ENCODE data around the gene VPS50.
"Not testable (repeated sequence)": the region's sequence is repeated elsewhere in the genome, so short reads cannot be mapped to it uniquely, and the experiment has no call there.

VPS50 gene

DNA sequence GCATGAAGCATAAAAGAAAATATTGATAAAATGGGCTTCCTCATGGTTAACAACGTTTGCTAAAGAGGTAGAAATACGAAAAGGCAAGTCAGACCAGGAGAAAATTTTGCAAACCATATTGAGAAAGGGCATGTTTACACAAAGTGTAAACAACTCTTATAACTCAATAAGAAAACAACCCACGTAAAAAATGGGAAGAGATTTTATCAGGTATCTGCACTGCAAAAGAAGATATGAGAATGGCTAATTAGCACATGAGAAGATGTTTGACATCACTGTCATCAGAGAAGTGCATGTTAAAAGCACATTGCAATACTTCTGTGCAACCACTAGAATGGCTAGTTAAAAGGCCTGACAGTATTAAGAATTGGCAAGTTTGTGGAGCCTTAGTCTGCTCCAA is 99.5 kb downstream of the VPS50 start:
- DNase-seq (ENCODE audit: low spot score), result no peak

DNA sequence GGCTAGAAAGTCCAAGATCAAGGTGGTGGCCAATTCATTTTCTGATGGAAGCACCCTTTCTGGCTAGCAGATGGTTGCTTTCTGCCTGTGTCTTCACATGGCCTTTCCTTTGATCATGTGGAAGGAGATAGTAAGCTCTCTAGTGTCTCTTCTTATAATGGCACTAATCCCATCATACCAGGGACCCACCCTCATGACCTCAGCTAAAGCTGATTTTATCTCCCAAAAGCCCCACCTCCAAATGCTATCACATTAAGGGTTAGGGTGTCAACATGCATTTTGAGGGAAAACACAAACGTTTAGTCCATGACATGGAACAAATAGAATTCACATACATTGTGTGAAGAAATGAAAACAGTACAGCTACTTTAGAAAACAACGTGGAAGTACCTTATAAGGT is 100.0 kb downstream of the VPS50 start:
- DNase-seq (ENCODE audit: low spot score), result no peak

DNA sequence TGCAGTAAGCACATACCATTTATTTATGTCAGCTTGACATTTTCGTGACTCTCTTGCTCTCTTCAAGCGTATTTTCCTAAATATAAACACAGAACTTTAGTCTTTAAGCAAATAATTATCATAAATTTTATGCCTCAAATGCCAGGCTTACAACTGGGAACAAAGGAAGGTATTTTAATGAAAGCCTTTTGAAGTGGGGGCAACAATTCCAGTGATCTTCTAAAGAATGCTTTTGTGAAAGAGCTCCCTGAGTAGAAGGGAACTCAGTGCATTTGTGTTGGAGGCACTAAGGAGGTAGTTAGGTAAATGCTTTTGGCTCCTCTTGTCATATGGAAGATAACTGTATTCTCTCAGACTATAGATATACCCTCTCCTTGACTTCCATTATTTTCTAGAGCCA is 104.9 kb downstream of the VPS50 start:
- no peak for DNase-seq (ENCODE audit: low spot score)

DNA sequence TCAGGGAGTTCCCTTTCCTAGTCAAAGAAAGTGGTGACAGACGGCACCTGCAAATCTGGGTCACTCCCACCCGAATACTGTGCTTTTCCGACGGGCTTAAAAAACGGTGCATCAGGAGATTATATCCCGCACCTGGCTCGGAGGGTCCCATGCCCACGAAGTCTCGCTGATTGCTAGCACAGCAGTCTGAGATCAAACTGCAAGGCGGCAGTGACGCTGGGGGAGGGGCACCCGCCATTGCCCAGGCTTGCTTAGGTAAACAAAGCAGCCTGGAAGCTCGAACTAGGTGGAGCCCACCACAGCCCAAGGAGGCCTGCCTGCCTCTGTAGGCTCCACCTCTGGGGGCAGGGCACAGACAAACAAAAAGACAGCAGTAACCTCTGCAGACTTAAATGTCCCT is 110.0 kb downstream of the VPS50 start:
- not testable (repeated sequence) for DNase-seq (ENCODE audit: low spot score)

DNA sequence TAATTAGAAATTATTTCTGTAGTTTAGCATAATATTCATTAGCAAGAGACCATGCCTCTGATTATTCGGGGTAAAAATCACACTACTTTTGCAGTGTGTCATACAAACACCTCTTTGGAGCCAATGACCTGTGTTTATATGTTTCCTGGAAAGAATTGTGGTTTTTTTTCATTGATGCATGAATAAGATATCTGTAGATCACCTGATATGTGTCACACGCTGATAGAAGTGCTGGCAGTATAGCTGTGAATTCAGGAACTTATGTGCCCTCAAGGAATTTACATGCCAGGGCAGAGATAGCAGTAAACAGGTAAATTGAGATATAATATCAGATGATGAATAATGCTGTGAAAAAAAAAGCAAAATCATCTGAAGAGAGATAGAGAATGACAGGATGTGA is 118.2 kb downstream of the VPS50 start:
- DNase-seq (ENCODE audit: low spot score), result no peak

DNA sequence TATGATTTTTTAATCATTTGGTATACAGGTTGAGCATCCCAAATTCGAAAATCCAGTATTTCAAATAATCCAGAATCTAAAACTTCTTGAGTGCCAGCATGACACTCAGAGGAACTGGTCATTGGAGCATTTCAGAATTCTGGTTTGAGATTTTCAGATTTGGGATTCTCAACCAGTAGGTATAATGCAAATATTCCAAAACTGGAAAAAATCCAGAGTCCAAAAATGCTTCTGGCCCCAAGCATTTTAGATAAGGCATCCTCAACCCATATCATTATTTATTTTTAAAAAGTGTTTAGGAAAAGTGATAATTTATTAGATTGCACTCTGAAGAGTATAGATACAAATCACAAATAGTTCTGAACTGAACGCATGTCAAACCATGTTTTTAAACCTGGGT is 120.7 kb downstream of the VPS50 start:
- no peak for DNase-seq (ENCODE audit: low spot score)

DNA sequence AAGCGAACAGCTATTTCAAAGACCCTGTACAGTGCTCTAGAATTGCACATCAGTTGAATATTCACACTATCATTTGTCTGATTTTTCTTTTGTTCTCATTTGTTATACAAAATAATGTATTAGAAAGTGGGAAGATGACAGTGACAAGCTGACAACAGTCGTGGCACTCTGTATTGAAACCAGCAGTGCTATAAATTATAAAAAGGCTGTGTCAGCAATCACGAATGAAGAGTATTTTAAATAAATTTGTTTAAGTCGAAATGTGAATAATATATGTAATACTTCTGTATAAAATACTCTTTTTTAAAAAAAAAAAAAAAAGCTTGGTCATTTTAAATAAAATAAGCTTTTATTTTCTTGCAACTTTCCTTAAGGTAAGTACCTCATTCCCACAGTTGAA is 122.6 kb downstream of the VPS50 start:
- DNase-seq (ENCODE audit: low spot score), result no peak

DNA sequence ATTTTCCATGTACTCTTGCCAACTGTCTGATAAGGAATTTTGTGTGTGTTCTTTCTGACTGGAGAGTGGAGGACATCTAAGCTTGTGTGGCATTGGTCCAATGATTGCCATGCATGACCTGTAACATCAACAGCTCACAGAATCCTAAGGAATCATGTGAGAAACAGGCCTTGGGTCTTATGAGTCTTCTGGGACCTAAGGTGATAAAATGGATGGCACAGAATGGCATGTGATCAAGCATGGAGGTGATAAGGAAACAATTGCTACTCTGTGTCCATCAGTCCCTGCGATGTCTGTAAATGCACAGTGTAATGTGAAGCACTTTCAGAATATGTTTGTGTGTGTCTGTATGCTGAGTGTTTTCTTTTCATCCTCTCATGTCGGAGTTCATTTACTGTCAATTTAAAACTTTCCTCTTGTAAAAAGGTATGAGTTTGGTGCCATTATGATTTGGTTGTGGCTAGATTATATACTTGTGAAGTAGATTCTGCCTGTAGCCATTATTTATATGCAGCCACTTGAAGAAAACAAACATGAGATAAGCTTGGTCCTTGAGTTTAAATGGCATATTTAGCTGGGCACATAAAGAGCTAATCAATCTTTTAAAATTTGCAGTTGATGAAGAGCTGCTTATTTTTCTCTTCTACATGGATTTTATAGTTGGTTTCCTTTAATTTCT is 127.5 kb downstream of the VPS50 start:
- no peak for DNase-seq (ENCODE audit: low spot score)

DNA sequence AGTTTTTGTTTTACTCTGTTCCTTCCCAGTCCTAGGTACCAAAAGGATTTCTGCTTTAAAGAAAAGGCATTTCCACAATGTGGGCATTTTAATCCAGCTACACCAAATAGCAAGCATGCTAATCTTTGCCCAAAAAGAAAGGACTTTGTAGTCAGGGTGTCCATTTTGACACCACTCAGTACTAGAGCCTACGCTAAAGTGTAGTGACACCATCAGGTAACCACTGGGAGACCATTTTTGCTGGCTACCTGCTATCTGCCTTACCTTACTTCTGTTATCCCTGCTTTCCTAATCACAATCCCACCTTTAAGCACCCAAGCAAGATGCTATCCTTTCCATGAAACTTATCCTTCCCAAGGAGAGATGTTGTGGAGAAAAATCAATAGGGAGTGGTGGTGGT is 129.7 kb downstream of the VPS50 start:
- no peak for DNase-seq (ENCODE audit: low spot score)

DNA sequence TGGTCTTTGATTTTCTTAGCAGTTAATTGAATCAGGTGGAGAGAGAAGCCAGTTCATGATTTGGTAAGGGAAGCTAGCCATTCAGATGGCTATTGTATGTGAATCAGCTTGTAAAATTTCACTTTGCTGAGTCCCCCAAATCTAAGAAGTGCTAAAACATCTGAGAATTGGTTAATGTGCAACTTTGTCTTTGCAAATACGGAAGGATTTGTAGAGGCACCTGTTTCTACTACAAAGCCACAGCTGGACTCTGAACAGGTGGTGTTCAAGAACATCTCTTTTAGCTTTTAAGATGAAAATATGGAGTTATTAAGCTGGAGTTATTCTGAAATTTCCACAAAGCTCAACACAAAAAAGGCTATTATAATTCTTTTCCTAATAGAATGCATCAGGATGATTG is 132.6 kb downstream of the VPS50 start:
- DNase-seq (ENCODE audit: low spot score), result no peak

DNA sequence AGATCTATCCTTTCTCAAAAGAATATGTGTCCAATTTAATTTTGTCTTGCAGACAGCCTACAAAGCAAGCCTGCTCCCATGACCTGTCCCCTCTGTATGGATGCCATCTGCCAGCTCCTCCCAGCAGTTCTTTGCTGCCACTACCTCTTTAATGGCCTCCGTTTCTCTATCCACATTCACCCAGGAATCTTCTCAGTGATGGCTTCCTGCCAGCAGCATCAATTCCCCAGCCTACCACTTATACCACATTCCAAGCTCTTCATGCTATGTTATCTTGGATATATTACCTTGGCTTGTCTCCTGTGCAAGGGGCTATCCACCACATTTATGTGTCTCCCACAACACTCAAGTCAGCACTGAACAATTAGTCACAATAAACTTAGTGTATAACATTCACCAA is 133.2 kb downstream of the VPS50 start:
- DNase-seq (ENCODE audit: low spot score), result no peak

DNA sequence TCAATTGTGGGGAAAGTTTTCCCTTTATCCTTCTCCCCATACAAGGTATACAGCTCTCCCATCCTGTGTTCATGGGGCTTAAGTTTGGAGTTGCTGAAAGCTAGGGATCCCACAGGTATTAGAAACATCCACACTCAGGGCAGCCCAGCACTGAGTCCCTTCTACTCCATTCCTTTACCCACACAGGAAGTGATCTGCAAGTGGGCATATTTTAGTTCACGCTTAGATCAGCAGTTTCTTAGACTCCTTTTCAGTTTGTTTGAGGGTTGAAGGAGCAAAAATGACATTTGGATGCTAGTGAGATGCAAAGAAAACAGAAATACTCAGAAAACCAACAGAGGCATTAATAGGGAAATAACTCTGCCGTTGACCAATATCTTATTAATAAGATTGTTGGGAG is 134.7 kb downstream of the VPS50 start:
- DNase-seq (ENCODE audit: low spot score), result no peak

DNA sequence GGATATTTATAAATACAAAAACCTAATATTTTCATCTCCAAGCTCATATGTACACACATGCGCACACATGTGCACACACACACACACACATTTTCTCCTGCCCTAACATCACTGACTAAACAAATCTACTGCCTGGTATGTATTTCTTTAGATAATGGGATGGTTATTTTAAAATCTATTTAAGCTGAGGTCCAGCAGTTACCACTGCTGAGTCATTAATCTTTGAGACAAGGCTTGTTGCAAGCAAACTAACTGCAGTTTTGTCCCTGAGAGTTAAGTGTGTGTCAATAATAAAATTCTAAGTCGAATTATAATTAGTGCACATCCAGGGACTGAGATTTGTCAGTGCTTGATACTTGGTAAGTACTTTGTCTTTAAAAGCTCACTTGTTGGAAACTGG is 135.1 kb downstream of the VPS50 start:
- DNase-seq (ENCODE audit: low spot score), result no peak

DNA sequence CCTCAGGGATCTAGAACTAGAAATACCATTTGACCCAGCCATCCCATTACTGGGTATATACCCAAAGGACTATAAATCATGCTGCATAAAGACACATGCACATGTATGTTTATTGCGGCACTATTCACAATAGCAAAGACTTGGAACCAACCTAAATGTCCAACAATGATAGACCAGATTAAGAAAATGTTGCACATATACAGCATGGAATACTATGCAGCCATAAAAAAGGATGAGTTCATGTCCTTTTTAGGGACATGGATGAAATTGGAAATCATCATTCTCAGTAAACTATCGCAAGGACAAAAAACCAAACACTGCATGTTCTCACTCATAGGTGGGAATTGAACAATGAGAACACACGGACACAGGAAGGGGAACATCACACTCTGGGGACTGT is 138.8 kb downstream of the VPS50 start:
- DNase-seq (ENCODE audit: low spot score), result not testable (repeated sequence)

DNA sequence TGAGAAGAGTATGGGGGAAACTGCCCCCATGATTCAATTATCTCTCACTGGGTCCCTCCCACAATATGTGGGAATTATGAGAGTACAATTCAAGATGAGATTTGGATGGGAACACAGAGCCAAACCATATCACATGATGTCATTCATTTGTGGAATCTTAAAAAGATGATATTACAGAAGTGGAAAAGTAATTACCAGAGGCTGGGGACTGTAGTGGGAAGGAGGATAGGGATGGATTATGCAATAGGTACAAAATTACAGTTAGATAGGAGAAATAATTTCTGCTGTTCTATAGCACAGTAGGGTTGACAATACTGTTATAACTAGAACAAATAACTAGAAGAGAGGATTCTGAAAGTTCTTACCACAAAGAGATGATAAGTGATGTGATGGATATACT is 141.4 kb downstream of the VPS50 start:
- no peak for DNase-seq (ENCODE audit: low spot score)

DNA sequence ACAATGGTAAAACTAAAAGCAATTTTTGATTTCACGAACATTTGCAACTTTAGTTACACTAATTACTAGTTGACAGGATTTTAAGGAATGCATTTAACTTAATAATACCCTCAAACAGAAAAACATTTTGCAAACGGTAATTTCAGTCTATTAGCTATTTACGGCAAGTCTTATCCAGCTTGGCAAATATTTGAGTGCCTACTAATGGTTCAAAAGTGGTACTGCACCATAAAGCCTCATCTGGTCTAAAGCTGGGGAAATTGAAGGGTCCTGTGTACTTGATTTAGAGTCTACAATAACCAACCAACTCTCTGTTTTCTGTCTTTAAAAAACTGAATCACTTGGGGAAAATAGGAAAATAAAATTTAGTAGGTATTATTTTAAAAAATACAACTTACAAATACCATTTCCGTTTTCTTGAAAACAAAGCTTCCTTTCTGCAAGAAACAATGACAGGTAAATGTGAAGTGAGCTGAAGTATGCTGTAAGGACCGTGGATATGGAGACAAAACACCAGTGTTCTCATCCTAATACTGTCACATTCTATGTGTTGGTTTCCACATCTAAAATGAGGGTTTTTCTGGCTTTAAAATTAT is 142.3 kb downstream of the VPS50 start:
- no peak for DNase-seq (ENCODE audit: low spot score)

DNA sequence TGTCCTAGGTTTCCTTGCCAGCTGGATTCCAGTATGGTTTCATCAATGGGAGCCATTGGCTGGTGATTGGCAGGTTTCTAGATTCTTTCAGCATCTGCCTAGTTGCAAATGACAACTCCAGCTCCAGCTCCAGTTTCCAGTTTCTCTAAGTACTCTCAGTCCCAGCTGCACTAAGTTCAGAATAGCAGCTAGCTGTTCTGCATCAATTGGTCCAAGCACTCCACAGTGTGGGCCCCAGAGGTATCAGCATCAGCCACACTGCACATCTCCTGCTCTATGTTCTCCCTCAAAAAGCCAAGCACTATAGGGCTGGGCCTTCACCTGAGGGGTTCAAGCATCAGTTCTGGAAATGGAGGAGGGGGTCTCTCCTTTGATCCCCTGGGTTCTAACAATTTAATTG is 143.4 kb downstream of the VPS50 start:
- no peak for DNase-seq (ENCODE audit: low spot score)

DNA sequence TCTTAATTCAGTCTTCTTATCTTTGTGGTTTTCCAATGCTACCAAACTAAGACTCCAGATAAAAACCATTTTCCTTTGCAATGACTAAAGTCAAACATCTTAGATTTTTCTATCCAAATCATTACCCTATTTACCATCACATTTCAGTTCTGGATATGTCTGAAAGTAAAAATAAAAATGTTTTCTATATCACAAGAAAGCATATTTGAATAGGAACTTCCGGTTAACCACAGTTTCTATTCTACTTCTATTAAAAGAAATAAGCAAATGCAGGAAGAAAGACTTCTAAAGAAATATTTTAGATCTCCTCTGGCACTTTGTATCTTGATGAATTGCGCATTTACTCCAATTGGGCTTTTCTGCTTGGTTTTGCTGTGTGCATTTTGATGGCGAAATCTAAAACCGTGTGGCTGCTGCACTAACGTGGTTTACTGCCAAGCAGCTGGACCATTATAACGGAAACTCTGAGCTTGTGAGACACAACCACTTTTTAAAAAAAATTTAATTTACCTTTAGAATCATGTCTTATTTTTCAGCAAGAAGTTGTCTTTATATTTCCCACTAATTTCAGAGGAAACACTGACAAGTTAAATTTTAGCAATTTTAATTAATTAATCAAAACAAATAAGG is 146.1 kb downstream of the VPS50 start:
- no peak for DNase-seq (ENCODE audit: low spot score)

DNA sequence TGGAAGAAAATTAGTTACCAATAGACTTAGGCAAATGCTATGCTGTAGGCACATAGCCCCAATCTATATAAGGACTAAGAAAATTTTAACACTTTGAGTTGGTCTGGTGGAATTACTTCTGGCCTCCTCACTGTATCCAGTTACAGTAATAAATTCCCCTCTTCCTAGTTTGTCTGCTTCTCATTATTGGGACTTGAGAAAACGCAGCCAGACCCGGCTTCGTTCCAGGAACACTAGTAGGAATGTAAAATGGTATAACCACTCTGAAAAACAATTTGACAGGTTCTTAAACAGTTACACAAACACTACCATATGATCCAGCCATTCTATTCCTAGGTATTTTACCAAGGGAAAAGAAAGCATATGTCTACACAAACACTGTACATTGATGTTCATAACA is 150.2 kb downstream of the VPS50 start:
- DNase-seq (ENCODE audit: low spot score), result no peak

DNA sequence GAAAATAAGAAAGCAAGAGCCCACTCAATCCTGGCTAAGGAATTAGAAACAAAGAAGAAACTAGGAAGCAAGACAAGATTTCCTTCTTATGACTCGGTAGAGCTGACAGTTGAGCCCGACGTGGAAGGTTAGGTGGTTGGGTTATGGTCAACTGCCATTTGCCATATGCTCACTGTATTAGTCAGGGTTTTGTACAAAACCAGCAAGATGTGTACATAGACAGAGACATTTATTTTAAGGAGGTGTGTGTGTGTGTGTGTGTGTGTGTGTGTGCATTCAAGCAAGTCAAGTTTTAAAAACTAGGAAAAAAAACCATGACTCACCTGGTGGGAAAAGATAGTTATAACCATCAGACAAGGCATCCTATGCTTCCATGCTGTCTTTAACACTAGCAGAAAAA is 158.5 kb downstream of the VPS50 start:
- no peak for DNase-seq (ENCODE audit: low spot score)

DNA sequence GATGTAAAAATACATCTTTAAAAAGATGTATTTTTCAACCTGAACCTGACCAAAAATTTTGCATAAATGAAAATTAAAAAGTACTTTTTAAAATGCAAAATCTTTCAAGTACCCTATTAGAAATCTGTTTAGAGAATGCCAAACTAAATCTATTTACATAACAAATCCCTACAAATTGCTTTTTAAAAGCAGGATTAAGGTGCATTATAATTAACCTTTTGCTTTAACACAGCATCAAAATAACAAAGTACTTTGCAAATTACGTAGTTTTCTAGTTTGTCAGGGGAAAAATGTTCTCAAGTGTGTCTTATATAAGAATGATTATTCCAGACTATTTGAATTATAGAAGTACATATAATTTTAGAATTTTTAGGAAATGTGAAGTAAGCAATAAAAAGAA is 160.8 kb downstream of the VPS50 start:
- DNase-seq (ENCODE audit: low spot score), result no peak

DNA sequence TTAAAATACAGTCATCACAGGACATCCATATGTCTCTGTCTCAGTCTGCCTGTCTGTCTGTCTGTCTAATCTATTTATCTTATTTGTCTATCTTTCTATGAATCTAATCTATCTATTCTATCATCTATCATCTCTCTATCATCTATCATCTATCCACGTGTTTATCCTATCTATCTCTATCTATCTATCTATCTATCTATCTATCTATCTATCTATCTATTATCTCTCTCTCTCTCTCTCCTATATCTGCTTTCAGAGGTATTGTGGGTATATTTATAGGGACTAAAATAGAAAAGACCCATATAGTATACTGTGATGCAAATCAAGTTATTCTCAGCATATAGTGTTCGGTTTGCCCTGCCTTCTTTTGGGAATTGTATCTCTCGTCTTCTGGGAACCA is 167.5 kb downstream of the VPS50 start:
- no peak for DNase-seq (ENCODE audit: low spot score)

DNA sequence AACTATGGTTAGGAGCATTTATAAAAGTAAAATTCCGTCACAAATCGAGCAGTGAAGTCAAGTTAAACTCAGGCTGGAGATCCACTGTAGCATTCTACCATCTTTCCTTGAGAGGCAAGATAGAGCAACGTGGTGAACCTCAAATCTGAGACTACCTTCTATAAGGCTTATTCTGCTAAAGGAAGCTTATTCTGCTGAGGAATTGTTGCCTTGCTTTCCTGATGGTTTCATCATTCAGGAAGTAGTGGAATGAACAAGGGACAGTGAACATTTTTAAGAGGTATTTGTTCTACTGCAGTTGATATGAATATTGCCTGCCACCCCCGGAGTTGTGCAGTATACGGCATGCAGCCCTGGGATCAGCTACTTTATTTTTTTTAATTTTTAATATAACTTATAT is 170.8 kb downstream of the VPS50 start:
- no peak for DNase-seq (ENCODE audit: low spot score)

DNA sequence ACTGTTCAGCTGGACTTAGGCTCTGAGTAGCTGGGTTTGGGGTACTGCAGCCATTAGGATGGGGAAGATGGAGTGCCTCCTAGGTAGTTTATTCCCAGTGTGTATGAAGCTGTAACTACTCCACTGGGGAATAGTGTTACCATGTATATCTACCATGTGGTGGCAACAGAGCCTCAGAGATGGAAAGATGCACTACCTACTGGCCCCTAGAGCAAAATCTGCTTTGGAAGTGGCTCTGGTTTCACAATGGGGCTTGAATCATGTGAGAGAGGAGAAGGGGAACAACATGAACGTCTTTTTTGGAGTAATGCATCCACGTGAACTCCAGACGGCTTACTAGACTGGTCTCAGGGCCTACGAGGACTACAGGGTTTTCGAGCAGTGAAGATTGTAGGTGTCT is 175.1 kb downstream of the VPS50 start:
- DNase-seq (ENCODE audit: low spot score), result peak; percentile 42

Measured in Ammon's horn (tissue), 1 donor.